Keratinocyte (primary cell): ENCODE data around the gene PTPRN2.

Experiments
- CTCF ChIP-seq, 3 experiments: IDR thresholded peaks in 1 of 3; conservative IDR thresholded peaks in 1 of 3; optimal IDR thresholded peaks in 1 of 3; 2 replicates in 2 of 3; 3 replicates in 1 of 3; pipeline versions ENCODE3 to v1.5.1; 2011; ENCODE audit warnings: low read length in 3 of 3, mild to moderate bottlenecking in 3 of 3, moderate library complexity in 2 of 3, control low read depth in 1 of 3, inconsistent platforms in 1 of 3; ENCODE audit not compliant: insufficient read depth in 2 of 3; ENCODE audit errors: extremely low read depth in 1 of 3
- EZH2 ChIP-seq: IDR thresholded peaks from one replicate; pipeline ENCODE4 v1.6.1; 2012; ENCODE audit warnings: inconsistent platforms, mild to moderate bottlenecking, low read length, moderate library complexity

- TF ChIP-seq CTCF (optimal IDR thresholded peaks at IDR 0.05 in 1 of 3, IDR thresholded peaks at IDR 0.05 in 1 of 3, conservative IDR thresholded peaks at IDR 0.05 in 1 of 3; ENCODE audit: extremely low read depth in 1 of 3, insufficient read depth in 2 of 3, low read length in 3 of 3) (no peak), EZH2 (no peak)
Observed at GRCh38 chr7:158117341-158118222, 470.0 kb downstream of the PTPRN2 start.
